ENCODE measurements around the gene HHAT. TPM values are rescaled to one million over a fixed set of nuclear protein-coding genes. Genes with fewer than 3 reads are reported as not detected.

Gene HHAT
- total and polyA plus RNA-seq, 9 of the 15 experiments (the other 6 are each of a cell fraction or from before 2014, with no cell fraction given) = 0.07 to 0.16 (median 0.13) TPM; not detected in 1

DNA sequence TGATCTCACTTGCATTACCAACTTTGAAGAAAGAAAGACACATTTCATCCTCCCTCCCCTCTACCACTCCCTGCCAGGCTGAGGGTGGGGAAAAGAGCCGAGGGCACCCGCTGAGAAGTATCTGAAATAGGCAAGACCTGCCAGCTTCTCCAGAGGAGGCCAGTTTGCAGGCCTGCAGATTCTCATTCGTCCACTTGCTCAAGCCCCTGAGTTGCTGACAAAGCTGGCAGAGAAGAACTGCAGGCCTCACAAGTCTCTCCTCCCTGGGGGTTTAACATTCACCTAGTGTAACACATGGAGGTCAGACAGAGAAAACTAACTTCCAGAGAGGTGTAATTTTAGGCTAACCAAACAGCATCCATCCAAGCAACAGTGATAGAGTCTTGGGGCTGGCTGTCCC is 376.4 kb downstream of the HHAT start (continued):
- no peak for TF ChIP-seq CBFB (CRISPR knock-in tag; IDR thresholded peaks at IDR 0.05)
- TF ChIP-seq HMG20B (CRISPR knock-in tag; IDR thresholded peaks at IDR 0.05) = no peak
- TF ChIP-seq, protein P1, sequence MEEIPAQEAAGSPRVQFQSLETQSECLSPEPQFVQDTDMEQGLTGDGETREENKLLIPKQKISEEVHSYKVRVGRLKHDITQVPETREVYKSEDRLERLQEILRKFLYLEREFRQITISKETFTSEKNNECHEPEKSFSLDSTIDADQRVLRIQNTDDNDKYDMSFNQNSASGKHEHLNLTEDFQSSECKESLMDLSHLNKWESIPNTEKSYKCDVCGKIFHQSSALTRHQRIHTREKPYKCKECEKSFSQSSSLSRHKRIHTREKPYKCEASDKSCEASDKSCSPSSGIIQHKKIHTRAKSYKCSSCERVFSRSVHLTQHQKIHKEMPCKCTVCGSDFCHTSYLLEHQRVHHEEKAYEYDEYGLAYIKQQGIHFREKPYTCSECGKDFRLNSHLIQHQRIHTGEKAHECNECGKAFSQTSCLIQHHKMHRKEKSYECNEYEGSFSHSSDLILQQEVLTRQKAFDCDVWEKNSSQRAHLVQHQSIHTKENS (CRISPR knock-in tag; IDR thresholded peaks at IDR 0.05) = no peak
- TF ChIP-seq, protein P2, sequence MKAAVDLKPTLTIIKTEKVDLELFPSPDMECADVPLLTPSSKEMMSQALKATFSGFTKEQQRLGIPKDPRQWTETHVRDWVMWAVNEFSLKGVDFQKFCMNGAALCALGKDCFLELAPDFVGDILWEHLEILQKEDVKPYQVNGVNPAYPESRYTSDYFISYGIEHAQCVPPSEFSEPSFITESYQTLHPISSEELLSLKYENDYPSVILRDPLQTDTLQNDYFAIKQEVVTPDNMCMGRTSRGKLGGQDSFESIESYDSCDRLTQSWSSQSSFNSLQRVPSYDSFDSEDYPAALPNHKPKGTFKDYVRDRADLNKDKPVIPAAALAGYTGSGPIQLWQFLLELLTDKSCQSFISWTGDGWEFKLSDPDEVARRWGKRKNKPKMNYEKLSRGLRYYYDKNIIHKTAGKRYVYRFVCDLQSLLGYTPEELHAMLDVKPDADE (conservative IDR thresholded peaks at IDR 0.05; ENCODE audit: control insufficient read depth, low read depth, low read length) = no peak

DNA sequence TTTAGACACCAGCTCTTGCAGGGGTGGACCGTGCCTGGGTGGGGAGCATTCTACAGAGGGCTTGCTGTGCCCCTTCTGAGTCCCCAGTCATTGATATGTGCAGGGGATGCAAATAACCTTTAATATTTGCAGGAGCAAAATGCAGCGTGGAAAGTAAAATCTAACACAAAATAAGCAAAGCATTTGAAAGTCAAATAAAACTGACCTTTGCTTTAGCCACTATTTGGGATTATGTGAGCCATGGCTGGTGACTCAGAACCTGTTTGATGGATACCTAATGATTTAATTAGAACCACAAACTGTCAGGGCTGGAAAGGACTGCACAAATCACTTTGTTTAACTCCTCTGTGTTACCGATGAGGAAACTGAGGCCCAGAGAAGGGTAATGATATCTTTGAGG is 377.5 kb downstream of the HHAT start:
- ChIA-PET CTCF (ENCODE audit: low intra/inter-chr PET ratio) (no interaction called here), POLR2A (no interaction called here)
- Histone ChIP-seq H3K27me3 (ENCODE audit: control insufficient read depth in 2 of 2, insufficient read depth in 2 of 2, low read length in 2 of 2) (peaks cover 0 to 6% of the 10 kb centered on the region in 2 experiments; a peak in 3 of 5 replicates), H4K20me1 (replicated peaks; ENCODE audit: control insufficient read depth, insufficient read depth, low read length) (no peaks in the 10 kb centered on the region), H3K4me1 (replicated peaks in 1 of 2; ENCODE audit: control insufficient read depth in 2 of 2, insufficient read depth in 2 of 2, low read length in 2 of 2) (no peaks in the 10 kb centered on the region), H3K36me3 (ENCODE audit: control insufficient read depth, insufficient read depth, low read length) (no peaks in the 10 kb centered on the region), H2AFZ (ENCODE audit: low read depth, low read length) (no peak overlapping the region), H3K4me2 (ENCODE audit: insufficient read depth, low read length) (no peak overlapping the region), H3K27ac (ENCODE audit: extremely low read depth, low read depth, low read length) (no peak overlapping the region), H3K79me2 (ENCODE audit: control insufficient read depth, insufficient read depth, low read length) (no peaks in the 10 kb centered on the region), H3K4me3 (no peak overlapping the region), H3K9me1 (ENCODE audit: control insufficient read depth, insufficient read depth, low read length) (no peaks in the 10 kb centered on the region), H3K9me3 (replicated peaks; ENCODE audit: control insufficient read depth, insufficient read depth, low read depth, low read length) (no peaks in the 10 kb centered on the region), H3K9ac (ENCODE audit: insufficient read depth in 1 of 2, low read depth in 2 of 2, low read length in 2 of 2) (no peak overlapping the region)
- 0% methylated on average over 3 of the region's 3 CpGs for WGBS (ENCODE audit: insufficient coverage, low coverage, missing lambda C conversion rate)
- FAIRE-seq = no peak
- in situ Hi-C loops (cut with MboI) = no loop called here
- no TSS peak for BruUV-seq (replicated peaks)
- intact Hi-C loops (cut with micrococcal nuclease) = no loop called here
- no peak for DNase-seq (ENCODE audit: extremely low read depth in 1 of 4, low spot score in 3 of 4)
- no peak for ATAC-seq
- TF ChIP-seq, protein P3, sequence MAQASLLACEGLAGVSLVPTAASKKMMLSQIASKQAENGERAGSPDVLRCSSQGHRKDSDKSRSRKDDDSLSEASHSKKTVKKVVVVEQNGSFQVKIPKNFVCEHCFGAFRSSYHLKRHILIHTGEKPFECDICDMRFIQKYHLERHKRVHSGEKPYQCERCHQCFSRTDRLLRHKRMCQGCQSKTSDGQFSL (CRISPR knock-in tag; IDR thresholded peaks at IDR 0.05) = no peak
- TF ChIP-seq, protein P3 (tag; IDR thresholded peaks at IDR 0.05) = no peak
- TF ChIP-seq, protein P4, sequence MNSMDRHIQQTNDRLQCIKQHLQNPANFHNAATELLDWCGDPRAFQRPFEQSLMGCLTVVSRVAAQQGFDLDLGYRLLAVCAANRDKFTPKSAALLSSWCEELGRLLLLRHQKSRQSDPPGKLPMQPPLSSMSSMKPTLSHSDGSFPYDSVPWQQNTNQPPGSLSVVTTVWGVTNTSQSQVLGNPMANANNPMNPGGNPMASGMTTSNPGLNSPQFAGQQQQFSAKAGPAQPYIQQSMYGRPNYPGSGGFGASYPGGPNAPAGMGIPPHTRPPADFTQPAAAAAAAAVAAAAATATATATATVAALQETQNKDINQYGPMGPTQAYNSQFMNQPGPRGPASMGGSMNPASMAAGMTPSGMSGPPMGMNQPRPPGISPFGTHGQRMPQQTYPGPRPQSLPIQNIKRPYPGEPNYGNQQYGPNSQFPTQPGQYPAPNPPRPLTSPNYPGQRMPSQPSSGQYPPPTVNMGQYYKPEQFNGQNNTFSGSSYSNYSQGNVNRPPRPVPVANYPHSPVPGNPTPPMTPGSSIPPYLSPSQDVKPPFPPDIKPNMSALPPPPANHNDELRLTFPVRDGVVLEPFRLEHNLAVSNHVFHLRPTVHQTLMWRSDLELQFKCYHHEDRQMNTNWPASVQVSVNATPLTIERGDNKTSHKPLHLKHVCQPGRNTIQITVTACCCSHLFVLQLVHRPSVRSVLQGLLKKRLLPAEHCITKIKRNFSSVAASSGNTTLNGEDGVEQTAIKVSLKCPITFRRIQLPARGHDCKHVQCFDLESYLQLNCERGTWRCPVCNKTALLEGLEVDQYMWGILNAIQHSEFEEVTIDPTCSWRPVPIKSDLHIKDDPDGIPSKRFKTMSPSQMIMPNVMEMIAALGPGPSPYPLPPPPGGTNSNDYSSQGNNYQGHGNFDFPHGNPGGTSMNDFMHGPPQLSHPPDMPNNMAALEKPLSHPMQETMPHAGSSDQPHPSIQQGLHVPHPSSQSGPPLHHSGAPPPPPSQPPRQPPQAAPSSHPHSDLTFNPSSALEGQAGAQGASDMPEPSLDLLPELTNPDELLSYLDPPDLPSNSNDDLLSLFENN (IDR thresholded peaks at IDR 0.05; ENCODE audit: low read depth in 2 of 2, low read length in 2 of 2) = no peak
- TF ChIP-seq, protein P5, sequence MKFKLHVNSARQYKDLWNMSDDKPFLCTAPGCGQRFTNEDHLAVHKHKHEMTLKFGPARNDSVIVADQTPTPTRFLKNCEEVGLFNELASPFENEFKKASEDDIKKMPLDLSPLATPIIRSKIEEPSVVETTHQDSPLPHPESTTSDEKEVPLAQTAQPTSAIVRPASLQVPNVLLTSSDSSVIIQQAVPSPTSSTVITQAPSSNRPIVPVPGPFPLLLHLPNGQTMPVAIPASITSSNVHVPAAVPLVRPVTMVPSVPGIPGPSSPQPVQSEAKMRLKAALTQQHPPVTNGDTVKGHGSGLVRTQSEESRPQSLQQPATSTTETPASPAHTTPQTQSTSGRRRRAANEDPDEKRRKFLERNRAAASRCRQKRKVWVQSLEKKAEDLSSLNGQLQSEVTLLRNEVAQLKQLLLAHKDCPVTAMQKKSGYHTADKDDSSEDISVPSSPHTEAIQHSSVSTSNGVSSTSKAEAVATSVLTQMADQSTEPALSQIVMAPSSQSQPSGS (CRISPR knock-in tag; IDR thresholded peaks at IDR 0.05) = no peak
- TF ChIP-seq KDM4B (IDR thresholded peaks at IDR 0.05; ENCODE audit: borderline replicate concordance in 2 of 2, low read depth in 1 of 2) (no peak), HDAC2 (IDR thresholded peaks at IDR 0.05) (no peak), KDM1A (IDR thresholded peaks at IDR 0.05) (no peak), SRSF1 (IDR thresholded peaks at IDR 0.05; ENCODE audit: low read depth, low read length) (no peak), WHSC1 (IDR thresholded peaks at IDR 0.05; ENCODE audit: low read length) (no peak)
